ENCODE results near the gene SLC51B. TPM values are rescaled to one million over a fixed set of nuclear protein-coding genes. Genes with fewer than 3 reads are reported as not detected.

Gene SLC51B
- total RNA-seq, 1 donor from 2014 or later = not detected

- peak; percentile 57 for ATAC-seq
These were observed 56.3 kb downstream of the SLC51B start for GRCh38 chr15:65101411-65101890.

GRCh38 chr15:65101891-65102708, 56.9 kb downstream of the SLC51B start:
- no peak for ATAC-seq

DNA sequence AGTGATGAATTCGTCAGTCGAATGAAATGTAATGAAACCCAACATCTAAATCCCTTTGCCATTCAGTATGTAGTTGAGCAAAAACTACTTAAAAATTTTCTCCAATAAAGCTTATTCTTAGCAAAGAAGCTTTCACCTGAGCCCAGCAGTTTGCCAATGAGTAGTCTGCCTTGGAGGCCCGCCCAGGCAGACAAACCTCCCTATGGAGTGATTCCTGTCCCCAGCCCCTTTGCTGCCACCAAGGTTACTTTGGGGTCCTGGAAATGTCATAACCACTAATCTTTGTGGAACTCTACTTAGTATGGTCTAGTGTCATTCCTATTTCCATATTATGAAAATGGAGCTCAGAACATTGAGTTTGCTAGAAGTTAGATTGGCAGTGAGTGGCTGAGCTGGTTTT, 57.7 kb downstream of the SLC51B start:
- ATAC-seq = no peak

Other genes starting within 250 kb of the SLC51B start
- gene PIF1, start 219.7 kb upstream of the SLC51B start, total RNA-seq = 6.3 TPM
- gene PLEKHO2, start 203.5 kb upstream of the SLC51B start, total RNA-seq = 3.9 TPM
- gene ANKDD1A, start 133.5 kb upstream of the SLC51B start, total RNA-seq = 1.6 TPM
- 48.7 TPM for gene SPG21, start 55.5 kb upstream of the SLC51B start, total RNA-seq
- 9.8 TPM for gene MTFMT, start 15.7 kb upstream of the SLC51B start, total RNA-seq
- 1.5 TPM for gene RASL12, start 22.6 kb downstream of the SLC51B start, total RNA-seq
- not detected for gene KBTBD13, start 31.4 kb downstream of the SLC51B start, total RNA-seq
- 1.8 TPM for gene UBAP1L, start 69.8 kb downstream of the SLC51B start, total RNA-seq
- gene PDCD7, start 88.4 kb downstream of the SLC51B start, total RNA-seq = 18.6 TPM
- 49.3 TPM for gene CLPX, start 140.0 kb downstream of the SLC51B start, total RNA-seq
- gene CILP, start 166.1 kb downstream of the SLC51B start, total RNA-seq = 0.64 TPM
- gene PARP16, start 241.5 kb downstream of the SLC51B start, total RNA-seq = 7.0 TPM

Measured in esophagus mucosa (tissue), 1 donor.